Pancreas (tissue), 10 donors: ENCODE data around the gene PRRC2A. TPM values are rescaled to one million over a fixed set of nuclear protein-coding genes. Genes with fewer than 3 reads are reported as not detected.

ENCODE experiments used
- ATAC-seq, 4 donors: fragments of 200-7000 bp; cut with Tn5 transposase; one replicate each; pipeline versions ENCODE4 v1.8.0 to v1.9.1; 2020; ENCODE audit warnings: mild to moderate bottlenecking in 4 of 4, moderate library complexity in 4 of 4
- DNase-seq, 6 donors: peaks; one replicate each; pipeline ENCODE4 v3.0.0-alpha.2; 2020
- FAIRE-seq: peaks from 2 replicates; lab custom pipeline; 2012; peaks lifted over from hg19 to GRCh38; lab: Jason Lieb, UNC
- H3K27ac ChIP-seq, 4 donors: fragments of 200-600 bp; sonication (generic); 1 replicate in 3 of 4; 2 replicates in 1 of 4; pipeline versions ENCODE4 v1.5.0 to v1.8.0; 2020
- H3K27me3 ChIP-seq, 4 donors: fragments of 200-600 bp; one replicate each; pipeline ENCODE4 v1.8.0; 2021
- H3K36me3 ChIP-seq, 3 donors: fragments of 200-600 bp; sonication (generic) in 1 of 3; one replicate each; pipeline versions ENCODE4 v1.5.0 to v1.8.0; 2020 to 2021
- H3K4me1 ChIP-seq, 3 donors: fragments of 200-600 bp; one replicate each; pipeline ENCODE4 v1.8.0; 2021
- H3K4me3 ChIP-seq, 4 donors: fragments of 200-600 bp; sonication (generic) in 2 of 4; one replicate each; pipeline versions ENCODE4 v1.5.0 to v1.8.0; 2020 to 2021
- H3K9me3 ChIP-seq, 4 donors: fragments of 200-600 bp; one replicate each; pipeline ENCODE4 v1.8.0; 2021
- WGBS, 2 donors: extraction: QIAGEN DNeasy Blood & Tissue Kit; methylation state at CpG; one replicate each; pipeline ENCODE4 v1.1.7; 2013; 5-methylcytosine and 5-hydroxymethylcytosine counted together
- intact Hi-C, 3 donors: fragments of 100-400 bp; cut with DNase I; formaldehyde crosslinking; loops; one replicate each; pipeline versions ENCODE4 v1.11.1 to v1.14.2; 2022
- polyA plus RNA-seq, 2 donors: library from polyadenylated mRNA; stranded (reverse); fragments of 200-250 nt; gene quantifications; one replicate each; pipeline ENCODE4 v1.2.3, GENCODE V29; 2013
- total RNA-seq, 6 donors: library from RNA; stranded (reverse); fragmentation: NEBNext Ultra II Directional in 4 of 6; extraction: Animal tissue kit (Norgen Biotek cat#: 25700) in 4 of 6; gene quantifications; one replicate each; pipeline versions ENCODE4 v1.2.1 to v1.2.4, GENCODE V29; 2021 to 2023
- TF ChIP-seq, protein P1 (sequence below), 4 donors: fragments of 200-600 bp; sonication (generic) in 3 of 4; IDR thresholded peaks; one replicate each; pipeline versions ENCODE4 v1.5.0 to v1.8.0; 2021; ENCODE audit warnings: antibody characterized with exemption in 4 of 4
- donor health status: healthy with polysubstance abuse.
- donor health status: DM: no; HTN: no; CAD: no; lungs with moderate emphysema.
- donor health status: DM: no; HTN: no; CAD: no.
- donor health status: control.
- donor health status: control.
- donor health status: Bipolar disorder and iron deficiency.
- donor health status: DM: yes; HTN: yes; CAD: no.
- donor health status: DM: no; HTN: no; CAD: no.
- donor health status: DM: no; HTN: no; CAD: no.
- donor health status: DM: yes; HTN: yes; CAD: no.

The PRRC2A gene
- total and polyA plus RNA-seq, 8 donors: 45.3 to 144 (median 76.6) TPM

DNA sequence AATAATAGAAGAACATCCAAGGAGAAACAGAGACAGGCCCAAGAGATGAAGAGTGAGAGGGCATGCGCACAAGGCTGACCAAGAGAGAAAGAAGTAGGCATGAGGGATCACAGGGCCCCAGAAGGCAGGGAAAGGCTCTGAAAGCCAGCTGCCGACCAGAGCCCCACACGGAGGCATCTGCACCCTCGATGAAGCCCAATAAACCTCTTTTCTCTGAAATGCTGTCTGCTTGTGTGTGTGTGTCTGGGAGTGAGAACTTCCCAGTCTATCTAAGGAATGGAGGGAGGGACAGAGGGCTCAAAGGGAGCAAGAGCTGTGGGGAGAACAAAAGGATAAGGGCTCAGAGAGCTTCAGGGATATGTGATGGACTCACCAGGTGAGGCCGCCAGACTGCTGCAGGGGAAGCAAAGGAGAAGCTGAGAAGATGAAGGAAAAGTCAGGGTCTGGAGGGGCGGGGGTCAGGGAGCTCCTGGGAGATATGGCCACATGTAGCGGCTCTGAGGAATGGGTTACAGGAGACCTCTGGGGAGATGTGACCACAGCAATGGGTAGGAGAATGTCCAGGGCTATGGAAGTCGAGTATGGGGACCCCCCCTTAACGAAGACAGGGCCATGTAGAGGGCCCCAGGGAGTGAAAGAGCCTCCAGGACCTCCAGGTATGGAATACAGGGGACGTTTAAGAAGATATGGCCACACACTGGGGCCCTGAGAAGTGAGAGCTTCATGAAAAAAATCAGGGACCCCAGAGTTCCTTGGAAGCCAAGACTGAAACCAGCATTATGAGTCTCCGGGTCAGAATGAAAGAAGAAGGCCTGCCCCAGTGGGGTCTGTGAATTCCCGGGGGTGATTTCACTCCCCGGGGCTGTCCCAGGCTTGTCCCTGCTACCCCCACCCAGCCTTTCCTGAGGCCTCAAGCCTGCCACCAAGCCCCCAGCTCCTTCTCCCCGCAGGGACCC, 46.1 kb upstream of the PRRC2A start:
- ATAC-seq (no peak), DNase-seq (peak in 1 of 6 donors; percentile 22), FAIRE-seq (no peak)
- Histone ChIP-seq H3K36me3 (no peaks in the 10 kb centered on the region), H3K4me1 (peaks cover 0 to 9% (median 5%) of the 10 kb centered on the region in 3 donors), H3K27me3 (no peaks in the 10 kb centered on the region), H3K4me3 (no peak overlapping the region), H3K9me3 (no peaks in the 10 kb centered on the region), H3K27ac (no peak overlapping the region)
- 64 to 76% methylated on average over 14 of the region's 14 CpGs for WGBS, 2 donors
- TF ChIP-seq, protein P1, sequence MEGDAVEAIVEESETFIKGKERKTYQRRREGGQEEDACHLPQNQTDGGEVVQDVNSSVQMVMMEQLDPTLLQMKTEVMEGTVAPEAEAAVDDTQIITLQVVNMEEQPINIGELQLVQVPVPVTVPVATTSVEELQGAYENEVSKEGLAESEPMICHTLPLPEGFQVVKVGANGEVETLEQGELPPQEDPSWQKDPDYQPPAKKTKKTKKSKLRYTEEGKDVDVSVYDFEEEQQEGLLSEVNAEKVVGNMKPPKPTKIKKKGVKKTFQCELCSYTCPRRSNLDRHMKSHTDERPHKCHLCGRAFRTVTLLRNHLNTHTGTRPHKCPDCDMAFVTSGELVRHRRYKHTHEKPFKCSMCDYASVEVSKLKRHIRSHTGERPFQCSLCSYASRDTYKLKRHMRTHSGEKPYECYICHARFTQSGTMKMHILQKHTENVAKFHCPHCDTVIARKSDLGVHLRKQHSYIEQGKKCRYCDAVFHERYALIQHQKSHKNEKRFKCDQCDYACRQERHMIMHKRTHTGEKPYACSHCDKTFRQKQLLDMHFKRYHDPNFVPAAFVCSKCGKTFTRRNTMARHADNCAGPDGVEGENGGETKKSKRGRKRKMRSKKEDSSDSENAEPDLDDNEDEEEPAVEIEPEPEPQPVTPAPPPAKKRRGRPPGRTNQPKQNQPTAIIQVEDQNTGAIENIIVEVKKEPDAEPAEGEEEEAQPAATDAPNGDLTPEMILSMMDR (IDR thresholded peaks at IDR 0.05): no peak
- intact Hi-C loops: no loop called here

DNA sequence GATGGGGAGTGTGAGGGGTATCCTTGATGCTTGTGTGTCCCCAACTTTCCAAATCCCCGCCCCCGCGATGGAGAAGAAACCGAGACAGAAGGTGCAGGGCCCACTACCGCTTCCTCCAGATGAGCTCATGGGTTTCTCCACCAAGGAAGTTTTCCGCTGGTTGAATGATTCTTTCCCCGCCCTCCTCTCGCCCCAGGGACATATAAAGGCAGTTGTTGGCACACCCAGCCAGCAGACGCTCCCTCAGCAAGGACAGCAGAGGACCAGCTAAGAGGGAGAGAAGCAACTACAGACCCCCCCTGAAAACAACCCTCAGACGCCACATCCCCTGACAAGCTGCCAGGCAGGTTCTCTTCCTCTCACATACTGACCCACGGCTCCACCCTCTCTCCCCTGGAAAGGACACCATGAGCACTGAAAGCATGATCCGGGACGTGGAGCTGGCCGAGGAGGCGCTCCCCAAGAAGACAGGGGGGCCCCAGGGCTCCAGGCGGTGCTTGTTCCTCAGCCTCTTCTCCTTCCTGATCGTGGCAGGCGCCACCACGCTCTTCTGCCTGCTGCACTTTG, 45.1 kb upstream of the PRRC2A start, which contains the start of gene TNF:
TSS of gene TNF (plus strand) at position 231 of the 567 bp plus-strand sequence. CDS start at position 408, 177 bp downstream.
- no peaks in the 10 kb centered on the region for H3K9me3 ChIP-seq
- H3K27me3 ChIP-seq: no peaks in the 10 kb centered on the region
- H3K4me1 ChIP-seq: peaks cover 0 to 11% (median 5%) of the 10 kb centered on the region in 3 donors
- H3K4me3 ChIP-seq: peak within 1 kb of the TSS in 1 of 4 donors; percentile 22
- peak in 2 of 6 donors; percentile 33 to 47 for DNase-seq
- intact Hi-C loops: no loop called here
- WGBS, 2 donors: 62 to 72% methylated on average over 18 to 19 of the region's 19 CpGs
- no peak within 1 kb of the TSS for H3K27ac ChIP-seq
- TF ChIP-seq, protein P1 (IDR thresholded peaks at IDR 0.05): no peak
- ATAC-seq: peak in 2 of 4 donors; percentile 26 to 60
- FAIRE-seq: no peak
- no peaks in the 10 kb centered on the region for H3K36me3 ChIP-seq

DNA sequence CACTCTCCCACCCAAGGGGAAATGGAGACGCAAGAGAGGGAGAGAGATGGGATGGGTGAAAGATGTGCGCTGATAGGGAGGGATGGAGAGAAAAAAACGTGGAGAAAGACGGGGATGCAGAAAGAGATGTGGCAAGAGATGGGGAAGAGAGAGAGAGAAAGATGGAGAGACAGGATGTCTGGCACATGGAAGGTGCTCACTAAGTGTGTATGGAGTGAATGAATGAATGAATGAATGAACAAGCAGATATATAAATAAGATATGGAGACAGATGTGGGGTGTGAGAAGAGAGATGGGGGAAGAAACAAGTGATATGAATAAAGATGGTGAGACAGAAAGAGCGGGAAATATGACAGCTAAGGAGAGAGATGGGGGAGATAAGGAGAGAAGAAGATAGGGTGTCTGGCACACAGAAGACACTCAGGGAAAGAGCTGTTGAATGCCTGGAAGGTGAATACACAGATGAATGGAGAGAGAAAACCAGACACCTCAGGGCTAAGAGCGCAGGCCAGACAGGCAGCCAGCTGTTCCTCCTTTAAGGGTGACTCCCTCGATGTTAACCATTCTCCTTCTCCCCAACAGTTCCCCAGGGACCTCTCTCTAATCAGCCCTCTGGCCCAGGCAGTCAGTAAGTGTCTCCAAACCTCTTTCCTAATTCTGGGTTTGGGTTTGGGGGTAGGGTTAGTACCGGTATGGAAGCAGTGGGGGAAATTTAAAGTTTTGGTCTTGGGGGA, 44.4 kb upstream of the PRRC2A start:
- FAIRE-seq (no peak), DNase-seq (no peak), ATAC-seq (no peak)
- 71 to 80% methylated on average over 8 of the region's 8 CpGs for WGBS, 2 donors
- H3K27ac ChIP-seq: no peak overlapping the region
- peak overlapping the region in 1 of 4 donors; percentile 22 for H3K4me3 ChIP-seq
- intact Hi-C loops: no loop called here
- H3K9me3 ChIP-seq: no peaks in the 10 kb centered on the region
- no peaks in the 10 kb centered on the region for H3K27me3 ChIP-seq
- TF ChIP-seq, protein P1 (IDR thresholded peaks at IDR 0.05): no peak
- no peaks in the 10 kb centered on the region for H3K36me3 ChIP-seq
- H3K4me1 ChIP-seq: peaks cover 0 to 14% (median 5%) of the 10 kb centered on the region in 3 donors

DNA sequence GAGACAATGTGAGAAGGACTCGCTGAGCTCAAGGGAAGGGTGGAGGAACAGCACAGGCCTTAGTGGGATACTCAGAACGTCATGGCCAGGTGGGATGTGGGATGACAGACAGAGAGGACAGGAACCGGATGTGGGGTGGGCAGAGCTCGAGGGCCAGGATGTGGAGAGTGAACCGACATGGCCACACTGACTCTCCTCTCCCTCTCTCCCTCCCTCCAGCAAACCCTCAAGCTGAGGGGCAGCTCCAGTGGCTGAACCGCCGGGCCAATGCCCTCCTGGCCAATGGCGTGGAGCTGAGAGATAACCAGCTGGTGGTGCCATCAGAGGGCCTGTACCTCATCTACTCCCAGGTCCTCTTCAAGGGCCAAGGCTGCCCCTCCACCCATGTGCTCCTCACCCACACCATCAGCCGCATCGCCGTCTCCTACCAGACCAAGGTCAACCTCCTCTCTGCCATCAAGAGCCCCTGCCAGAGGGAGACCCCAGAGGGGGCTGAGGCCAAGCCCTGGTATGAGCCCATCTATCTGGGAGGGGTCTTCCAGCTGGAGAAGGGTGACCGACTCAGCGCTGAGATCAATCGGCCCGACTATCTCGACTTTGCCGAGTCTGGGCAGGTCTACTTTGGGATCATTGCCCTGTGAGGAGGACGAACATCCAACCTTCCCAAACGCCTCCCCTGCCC, 43.5 kb upstream of the PRRC2A start:
- Histone ChIP-seq H3K36me3 (no peaks in the 10 kb centered on the region), H3K9me3 (no peaks in the 10 kb centered on the region), H3K4me3 (no peak overlapping the region), H3K27me3 (no peaks in the 10 kb centered on the region), H3K27ac (no peak overlapping the region), H3K4me1 (peaks cover 0 to 14% (median 10%) of the 10 kb centered on the region in 3 donors)
- FAIRE-seq (no peak), ATAC-seq (no peak), DNase-seq (peak in 1 of 6 donors; percentile 47)
- TF ChIP-seq, protein P1 (IDR thresholded peaks at IDR 0.05): no peak
- WGBS, 2 donors: 85 to 91% methylated on average over 16 to 19 of the region's 19 CpGs
- intact Hi-C loops: no loop called here
